Chondrocyte (in vitro differentiated cells): ENCODE results near the gene TEKT3. TPM values are rescaled to one million over a fixed set of nuclear protein-coding genes. Genes with fewer than 3 reads are reported as not detected.

Source experiments
- DNase-seq: peaks from one replicate; pipeline ENCODE4 v3.0.0; 2021; ENCODE audit warnings: mixed read lengths, low spot score
- H3K27ac Mint-ChIP-seq: one replicate; pipeline ENCODE4 v1.8.0; 2021; ENCODE audit warnings: mild to moderate bottlenecking, moderate library complexity, mixed read lengths; ENCODE audit not compliant: unreplicated experiment
- H3K27me3 Mint-ChIP-seq: 2 replicates; pipeline ENCODE4 v1.8.0; 2021; ENCODE audit warnings: low read depth, mixed read lengths
- H3K36me3 Mint-ChIP-seq: 2 replicates; pipeline ENCODE4 v1.8.0; 2021; ENCODE audit warnings: low read depth, mixed read lengths
- H3K4me1 Mint-ChIP-seq: 2 replicates; pipeline ENCODE4 v1.8.0; 2021; ENCODE audit warnings: low read depth, mild to moderate bottlenecking, mixed read lengths
- H3K4me3 Mint-ChIP-seq: one replicate; pipeline ENCODE4 v1.8.0; 2021; ENCODE audit warnings: mild to moderate bottlenecking, moderate library complexity, mixed read lengths; ENCODE audit not compliant: unreplicated experiment
- H3K9me3 Mint-ChIP-seq: 2 replicates; pipeline ENCODE4 v1.8.0; 2021; ENCODE audit warnings: low read depth, mixed read lengths
- CTCF ChIP-seq: fragments of 200-600 bp; sonication (generic); IDR thresholded peaks from 2 replicates; pipeline ENCODE4 v1.5.0; 2021; ENCODE audit warnings: antibody characterized with exemption, mild to moderate bottlenecking, moderate library complexity
- total RNA-seq: library from RNA; stranded (reverse); gene quantifications from 3 replicates; pipeline ENCODE4 v1.2.1, GENCODE V29; 2021

Gene TEKT3
- total RNA-seq, 1 donor from 2014 or later = 0.82 TPM

GRCh38 chr17:15319452-15320010 is 21.9 kb downstream of the TEKT3 start:
- Mint-ChIP-seq H3K4me1 (peaks cover 7% of the 10 kb centered on the region), H3K27ac (no peak overlapping the region), H3K27me3 (no peaks in the 10 kb centered on the region), H3K9me3 (no peaks in the 10 kb centered on the region), H3K4me3 (no peak overlapping the region), H3K36me3 (no peaks in the 10 kb centered on the region)
- no peak for TF ChIP-seq CTCF
- DNase-seq = no peak

- Mint-ChIP-seq H3K27me3 (no peaks in the 10 kb centered on the region), H3K27ac (no peak overlapping the region), H3K4me1 (peaks cover 7% of the 10 kb centered on the region), H3K36me3 (no peaks in the 10 kb centered on the region), H3K4me3 (no peak overlapping the region), H3K9me3 (no peaks in the 10 kb centered on the region)
- DNase-seq = no peak
- TF ChIP-seq CTCF = no peak
These were observed 29.4 kb downstream of the TEKT3 start for GRCh38 chr17:15311996-15312395.

GRCh38 chr17:15309793-15310192 is 31.6 kb downstream of the TEKT3 start:
- H3K27ac Mint-ChIP-seq = no peak overlapping the region
- H3K36me3 Mint-ChIP-seq = no peaks in the 10 kb centered on the region
- no peak overlapping the region for H3K4me3 Mint-ChIP-seq
- peaks cover 27% of the 10 kb centered on the region for H3K4me1 Mint-ChIP-seq
- H3K9me3 Mint-ChIP-seq = no peaks in the 10 kb centered on the region
- H3K27me3 Mint-ChIP-seq = no peaks in the 10 kb centered on the region
- TF ChIP-seq CTCF = no peak
- no peak for DNase-seq

GRCh38 chr17:15309236-15309635 is 32.2 kb downstream of the TEKT3 start:
- TF ChIP-seq CTCF = no peak
- H3K27me3 Mint-ChIP-seq = no peaks in the 10 kb centered on the region
- no peak overlapping the region for H3K4me3 Mint-ChIP-seq
- no peaks in the 10 kb centered on the region for H3K9me3 Mint-ChIP-seq
- no peak overlapping the region for H3K27ac Mint-ChIP-seq
- DNase-seq = no peak
- peaks cover 27% of the 10 kb centered on the region for H3K4me1 Mint-ChIP-seq
- no peaks in the 10 kb centered on the region for H3K36me3 Mint-ChIP-seq

GRCh38 chr17:15308758-15309157 is 32.6 kb downstream of the TEKT3 start:
- Mint-ChIP-seq H3K27ac (no peak overlapping the region), H3K4me1 (peaks cover 27% of the 10 kb centered on the region), H3K4me3 (no peak overlapping the region), H3K27me3 (no peaks in the 10 kb centered on the region), H3K9me3 (no peaks in the 10 kb centered on the region), H3K36me3 (no peaks in the 10 kb centered on the region)
- no peak for TF ChIP-seq CTCF
- no peak for DNase-seq
